HepG2 (cell line): ENCODE results near the gene FALEC. TPM values are rescaled to one million over a fixed set of nuclear protein-coding genes. Genes with fewer than 3 reads are reported as not detected.

Experiments
- ATF6 ChIP-seq: sonication (generic); formaldehyde crosslinking; conservative IDR thresholded peaks from 2 replicates; pipeline ENCODE4 v1.4.0; 2020; ENCODE audit warnings: missing genetic modification reagents
- BATF2 ChIP-seq: sonication (generic); formaldehyde crosslinking; IDR thresholded peaks from 2 replicates; pipeline ENCODE4 v1.8.0; 2022; ENCODE audit warnings: mild to moderate bottlenecking, missing genetic modification reagents, moderate library complexity
- ELK4 ChIP-seq: sonication (generic); formaldehyde crosslinking; IDR thresholded peaks from 2 replicates; pipeline ENCODE4 v1.9.0; 2021; ENCODE audit warnings: missing genetic modification reagents, borderline replicate concordance
- GATAD1 ChIP-seq: IDR thresholded peaks from 2 replicates; pipeline ENCODE4 v1.6.1; 2016; ENCODE audit warnings: missing genetic modification reagents, missing compliant biosample characterization
- KLF11 ChIP-seq: IDR thresholded peaks from 2 replicates; pipeline ENCODE4 v1.6.1; 2016; ENCODE audit warnings: missing compliant biosample characterization
- THAP8 ChIP-seq: sonication (generic); formaldehyde crosslinking; IDR thresholded peaks from 2 replicates; pipeline ENCODE4 v1.5.1; 2020; ENCODE audit warnings: missing genetic modification reagents, mild to moderate bottlenecking, borderline replicate concordance
- WIZ ChIP-seq: sonication (generic); formaldehyde crosslinking; IDR thresholded peaks from 2 replicates; pipeline ENCODE4 v1.5.1; 2020; ENCODE audit warnings: mild to moderate bottlenecking, missing genetic modification reagents
- ZBED4 ChIP-seq: sonication (generic); formaldehyde crosslinking; IDR thresholded peaks from 2 replicates; pipeline ENCODE4 v1.4.0; 2020; ENCODE audit warnings: missing genetic modification reagents, borderline replicate concordance
- ZBTB46 ChIP-seq: sonication (generic); formaldehyde crosslinking; IDR thresholded peaks from 2 replicates; pipeline ENCODE4 v1.4.0; 2020; ENCODE audit warnings: mild to moderate bottlenecking, missing genetic modification reagents, borderline replicate concordance
- ZHX1 ChIP-seq: sonication (generic); formaldehyde crosslinking; IDR thresholded peaks from 2 replicates; pipeline ENCODE4 v1.8.1; 2022; ENCODE audit warnings: low read depth, mild to moderate bottlenecking, missing genetic modification reagents
- ZNF607 ChIP-seq: sonication (generic); formaldehyde crosslinking; IDR thresholded peaks from 2 replicates; pipeline ENCODE4 v1.5.1; 2020; ENCODE audit warnings: missing genetic modification reagents, mild to moderate bottlenecking, borderline replicate concordance
- ZNF749 ChIP-seq: sonication (generic); formaldehyde crosslinking; IDR thresholded peaks from 2 replicates; pipeline ENCODE4 v1.8.0; 2022; ENCODE audit warnings: mild to moderate bottlenecking, missing genetic modification reagents, moderate library complexity, borderline replicate concordance
- ZNF780A ChIP-seq: sonication (generic); formaldehyde crosslinking; IDR thresholded peaks from 2 replicates; pipeline ENCODE4 v1.8.0; 2022; ENCODE audit warnings: mild to moderate bottlenecking, missing genetic modification reagents, moderate library complexity
- ZSCAN22 ChIP-seq: sonication (generic); formaldehyde crosslinking; IDR thresholded peaks from 2 replicates; pipeline ENCODE4 v1.4.0; 2020; ENCODE audit warnings: mild to moderate bottlenecking, missing genetic modification reagents
- polyA plus RNA-seq, 8 experiments: library from polyadenylated mRNA; depleted of rRNA in 3 of 8; stranded (reverse) in 7 of 8; unstranded in 1 of 8; fragments of >200 nt; fragmentation: Illumina TruSeq in 4 of 8; extraction: Trizol in 4 of 8; gene quantifications; 2 replicates each; pipeline versions ENCODE4 v1.2.1 to v1.2.3, GENCODE V29; 2011 to 2016; ENCODE audit warnings: low read depth in 4 of 8, missing spikeins in 1 of 8, mixed read lengths in 1 of 8; ENCODE audit not compliant: insufficient read depth in 1 of 8
- total RNA-seq, 5 experiments: library from RNA; depleted of rRNA; stranded (reverse); fragments of >200 nt; fragmentation: Illumina TruSeq; extraction: Trizol; gene quantifications; 2 replicates each; pipeline ENCODE4 v1.2.3, GENCODE V29; 2016; ENCODE audit warnings: low read depth in 1 of 5

FALEC gene
- total and polyA plus RNA-seq, 2 of the 13 experiments (the other 11 are each of a cell fraction or from before 2014, with no cell fraction given), result 0.33 to 0.71 TPM

- TF ChIP-seq ZHX1 (CRISPR knock-in tag) (no peak), BATF2 (CRISPR knock-in tag) (no peak), ZNF749 (CRISPR knock-in tag) (no peak), ATF6 (CRISPR knock-in tag) (no peak), ZNF607 (CRISPR knock-in tag) (no peak), ZBTB46 (no peak), ELK4 (CRISPR knock-in tag) (no peak), KLF11 (CRISPR knock-in tag) (no peak), ZNF780A (CRISPR knock-in tag) (no peak), ZBED4 (no peak), WIZ (no peak), THAP8 (no peak), GATAD1 (no peak), ZSCAN22 (CRISPR knock-in tag) (no peak)
These were observed 52.4 kb downstream of the FALEC start (continued) for GRCh38 chr1:150567717-150568593.
